Neural progenitor cell (in vitro differentiated cells): ENCODE data around the gene TGFBR3.

Source experiments
- CTCF ChIP-seq: fragments of 200-600 bp; sonication (generic); IDR thresholded peaks from 2 replicates; pipeline ENCODE4 v1.5.1; 2017; ENCODE audit warnings: antibody characterized with exemption, mild to moderate bottlenecking
- EZH2 ChIP-seq: fragments of 200-600 bp; sonication (generic); IDR thresholded peaks from 2 replicates; pipeline ENCODE4 v1.6.1; 2017; ENCODE audit warnings: antibody characterized with exemption, mild to moderate bottlenecking, moderate library complexity
- EZH2phosphoT487 ChIP-seq: fragments of 200-600 bp; sonication (generic); IDR thresholded peaks from 2 replicates; pipeline ENCODE4 v1.6.1; 2017; ENCODE audit warnings: antibody characterized with exemption

GRCh38 chr1:91894036-91894761 is 8.2 kb upstream of the TGFBR3 start:
- no peak for TF ChIP-seq CTCF
- no peak for TF ChIP-seq EZH2phosphoT487
- TF ChIP-seq EZH2 = no peak
